NCI-H1417 (cell line): ENCODE data around the gene EMC8.

Experiments
- DNase-seq, 3 experiments: peaks; one replicate each; lab custom pipeline; 2025; lab: John Stamatoyannopoulos, UW

Gene EMC8

DNA sequence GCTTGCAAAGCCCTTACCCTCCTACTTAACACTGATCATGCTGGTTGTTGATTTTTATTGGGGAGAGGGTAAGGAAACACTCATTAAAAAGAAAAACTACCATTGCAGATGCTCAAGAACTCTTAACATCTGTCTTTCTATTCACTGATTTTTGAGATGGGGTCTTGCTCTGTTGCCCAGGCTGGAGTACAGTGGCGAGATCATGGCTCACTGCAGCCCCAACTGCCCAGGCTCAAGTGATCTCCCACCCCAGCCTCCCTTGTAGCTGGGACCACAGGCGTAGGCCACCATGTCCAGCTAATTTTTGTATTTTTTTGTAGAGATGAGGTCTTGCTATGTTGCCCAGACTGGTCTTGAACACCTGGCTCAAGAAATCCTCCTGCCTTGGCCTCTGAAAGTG, 14.5 kb downstream of the EMC8 start:
- DNase-seq, result no peak

DNA sequence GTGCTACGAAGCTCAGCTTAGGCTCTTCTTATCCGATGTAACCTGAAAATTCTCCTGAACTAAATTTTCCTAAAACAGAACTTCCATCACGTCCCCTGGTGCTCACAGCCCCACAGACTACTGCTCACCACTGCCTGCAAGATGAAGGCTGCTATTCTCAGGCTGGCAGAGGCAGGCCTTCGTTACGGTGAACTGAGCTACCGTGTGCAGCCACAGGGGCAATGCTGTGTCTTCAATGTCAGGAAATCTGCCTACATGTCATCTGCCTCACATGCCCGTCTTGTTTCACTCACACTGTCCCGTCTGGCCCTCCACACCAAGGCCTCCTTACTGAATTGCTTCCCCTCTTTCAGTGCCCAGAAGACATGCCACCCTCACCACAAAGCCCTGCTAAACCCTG, 15.9 kb downstream of the EMC8 start:
- DNase-seq, result no peak

DNA sequence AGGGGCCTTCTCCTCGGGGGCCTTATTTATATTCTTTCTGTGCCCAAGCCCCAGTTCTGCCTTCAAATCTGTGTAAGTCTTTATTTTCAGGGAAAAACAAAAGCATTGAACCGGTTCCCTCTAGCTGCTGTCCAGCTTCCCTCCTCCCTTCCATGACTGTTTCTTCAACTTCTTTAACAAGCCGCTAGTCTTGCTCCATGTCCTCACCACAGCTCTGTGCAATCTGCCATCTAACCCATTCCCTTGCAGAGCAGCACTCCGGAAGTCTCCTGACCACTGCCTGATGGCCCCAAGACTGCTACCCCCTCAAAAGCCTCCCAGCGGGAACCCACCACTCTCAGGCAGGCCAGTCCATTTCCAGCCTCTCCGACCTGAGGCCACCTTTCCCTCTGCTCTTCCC, 16.9 kb downstream of the EMC8 start:
- DNase-seq, result no peak

DNA sequence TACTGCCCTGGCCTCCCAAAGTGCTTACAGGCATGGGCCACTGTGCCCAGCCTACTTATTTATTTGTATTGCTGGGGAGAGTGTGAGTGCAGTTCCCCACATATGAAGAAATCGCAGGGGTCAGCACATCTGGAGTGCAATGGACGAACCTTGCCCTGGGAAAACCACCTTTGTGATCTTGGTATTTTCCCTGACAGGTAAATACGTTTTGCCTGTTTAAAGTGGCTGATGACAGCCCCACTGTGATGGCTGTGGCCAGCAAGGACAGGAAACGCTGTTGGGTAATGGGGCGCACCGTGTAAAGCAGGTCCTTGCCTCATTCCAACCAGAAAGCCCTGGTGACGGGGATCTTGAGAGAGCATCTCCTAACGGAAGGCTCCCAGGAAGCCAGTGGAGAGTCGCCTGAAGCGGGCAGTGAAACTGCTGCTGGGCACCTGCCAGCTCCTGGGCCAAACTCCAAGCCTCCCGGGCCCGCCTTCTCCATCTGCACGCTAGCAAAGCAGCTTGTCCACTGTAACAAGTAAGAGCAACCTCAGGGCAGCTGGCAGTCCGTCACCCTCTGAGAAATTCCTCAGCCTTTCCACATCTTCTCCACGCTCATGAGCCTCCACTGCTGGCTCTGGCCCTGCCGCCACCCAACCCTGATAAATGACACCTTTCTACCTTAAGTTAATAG, 17.5 kb downstream of the EMC8 start:
- no peak for DNase-seq

DNA sequence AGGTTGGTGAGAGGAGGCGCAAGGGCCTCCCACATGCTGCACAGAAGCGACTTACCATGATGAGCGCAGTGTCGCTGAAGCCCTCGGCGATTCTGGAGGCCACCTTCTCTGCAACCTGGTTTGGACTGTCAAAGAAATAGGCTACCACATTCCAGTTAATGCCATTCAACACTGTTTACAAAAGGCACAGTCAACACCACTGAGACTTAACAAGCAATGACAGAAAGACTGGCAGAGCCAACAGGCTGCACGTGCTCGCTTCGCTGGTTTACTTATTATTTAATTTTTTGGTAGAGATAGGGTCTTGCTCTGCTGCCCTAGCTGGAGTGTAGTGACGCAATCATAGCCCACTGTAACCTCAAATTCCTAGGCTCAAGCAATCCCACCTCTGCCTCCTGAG, 18.2 kb downstream of the EMC8 start:
- no peak for DNase-seq

DNA sequence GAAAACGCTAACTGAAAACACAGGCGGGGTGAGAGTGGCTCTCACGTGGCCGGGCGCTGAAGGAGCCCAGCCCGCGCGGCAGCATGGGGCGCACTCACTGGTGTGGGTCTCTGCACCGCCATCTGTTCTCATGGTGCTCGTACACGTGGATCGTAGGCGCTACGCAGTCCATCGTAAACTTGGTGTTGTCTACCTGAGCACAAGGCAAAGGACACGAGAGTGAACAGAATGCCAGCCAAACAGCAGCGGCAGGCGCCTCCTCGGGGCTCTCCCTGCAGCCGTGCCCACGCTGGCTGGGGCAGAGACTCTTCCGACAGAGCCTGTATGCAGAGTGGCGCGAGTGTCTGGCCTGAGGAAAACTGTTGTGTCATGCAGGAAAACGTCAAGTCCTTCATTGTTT, 19.1 kb downstream of the EMC8 start:
- no peak for DNase-seq

DNA sequence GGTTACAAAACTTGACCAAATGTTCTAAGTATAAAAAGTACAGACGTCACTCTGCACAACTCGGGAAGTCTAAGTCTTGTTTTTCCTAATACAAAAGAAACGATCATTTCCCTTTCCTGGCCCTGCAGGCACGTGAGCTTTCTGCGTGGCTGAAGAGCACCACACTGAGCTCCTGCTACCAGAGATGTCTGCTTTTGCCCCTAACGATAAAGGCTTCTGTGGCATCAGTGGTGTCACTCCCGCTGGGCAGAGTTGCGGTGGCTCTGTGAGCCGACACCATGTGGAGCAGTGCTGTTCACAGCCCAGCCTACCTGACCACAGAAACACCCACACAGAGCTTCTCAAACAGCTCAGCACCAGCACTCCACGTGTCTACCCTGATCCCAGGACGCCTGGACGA, 20.5 kb downstream of the EMC8 start:
- no peak for DNase-seq

DNA sequence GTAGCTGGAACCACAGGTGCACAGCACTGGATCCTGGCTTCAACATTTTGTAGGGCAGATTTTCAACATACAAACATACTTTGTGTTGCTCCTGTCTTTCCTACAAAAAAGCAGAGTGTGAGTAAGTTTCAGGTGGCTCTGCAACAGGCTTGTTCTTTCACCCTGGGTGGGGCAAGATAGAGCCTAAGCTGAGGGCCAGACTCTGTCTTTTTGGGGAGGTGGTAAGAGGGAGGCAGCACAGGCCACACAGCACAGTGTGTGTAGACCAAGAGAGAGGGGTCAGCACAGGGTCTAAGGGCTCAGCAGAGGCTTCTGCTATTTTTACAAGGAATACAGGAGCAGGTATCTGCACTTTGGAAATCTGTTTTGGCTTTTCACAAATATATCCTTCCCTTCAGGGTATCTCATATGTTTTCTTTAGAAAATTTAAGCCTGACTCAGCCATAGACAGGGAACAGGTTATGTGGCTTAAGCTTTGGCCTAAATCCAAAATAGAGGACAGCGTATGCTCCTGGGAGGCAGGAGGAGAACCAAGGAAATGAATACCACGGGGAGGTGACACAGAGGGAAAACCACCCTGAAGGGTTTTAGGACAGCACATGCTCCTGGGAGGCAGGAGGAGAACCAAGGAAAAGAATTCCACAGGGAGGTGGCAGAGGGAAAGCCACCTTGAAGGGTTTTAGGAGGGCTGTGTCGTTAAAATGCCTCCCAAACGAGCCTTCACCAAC, 21.6 kb downstream of the EMC8 start:
- DNase-seq, result no peak

DNA sequence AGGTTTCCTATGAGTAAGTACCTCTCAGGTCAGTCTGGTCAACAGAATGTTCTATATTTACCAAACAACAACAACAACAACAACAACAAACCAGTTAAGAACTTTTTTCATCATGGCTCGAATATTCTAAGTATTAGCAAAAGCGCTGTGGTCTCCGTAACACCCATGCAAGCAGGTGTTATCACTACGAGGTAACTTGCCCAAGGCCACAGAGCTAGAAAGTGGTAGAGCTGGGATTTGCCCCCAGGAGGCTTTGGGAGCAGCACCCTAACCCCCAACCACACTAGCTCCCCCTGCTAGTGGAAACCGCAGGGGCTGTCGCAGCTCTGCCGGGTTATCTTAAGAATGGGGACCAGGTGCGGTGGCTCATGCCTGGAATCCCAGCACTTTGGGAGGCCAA, 24.5 kb downstream of the EMC8 start:
- no peak for DNase-seq

DNA sequence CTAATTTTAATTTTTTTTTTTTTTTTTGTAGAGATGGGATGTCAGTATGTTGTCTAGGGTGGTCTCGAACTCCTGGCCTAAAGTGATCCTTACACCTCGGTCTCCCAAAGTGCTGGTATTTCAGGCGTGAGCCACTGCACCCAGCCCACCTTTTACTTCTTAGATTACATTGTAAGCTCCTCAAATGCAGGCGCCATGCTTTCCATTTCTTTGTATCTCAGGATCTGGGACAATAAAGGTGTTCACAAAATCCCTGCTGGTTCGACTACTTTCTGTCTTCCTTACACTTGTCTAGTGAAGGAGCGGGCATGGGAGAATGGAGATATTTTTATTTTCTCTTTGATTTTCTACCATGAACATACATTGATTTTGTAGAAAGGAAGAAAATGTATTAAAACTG, 25.2 kb downstream of the EMC8 start:
- DNase-seq, result no peak

DNA sequence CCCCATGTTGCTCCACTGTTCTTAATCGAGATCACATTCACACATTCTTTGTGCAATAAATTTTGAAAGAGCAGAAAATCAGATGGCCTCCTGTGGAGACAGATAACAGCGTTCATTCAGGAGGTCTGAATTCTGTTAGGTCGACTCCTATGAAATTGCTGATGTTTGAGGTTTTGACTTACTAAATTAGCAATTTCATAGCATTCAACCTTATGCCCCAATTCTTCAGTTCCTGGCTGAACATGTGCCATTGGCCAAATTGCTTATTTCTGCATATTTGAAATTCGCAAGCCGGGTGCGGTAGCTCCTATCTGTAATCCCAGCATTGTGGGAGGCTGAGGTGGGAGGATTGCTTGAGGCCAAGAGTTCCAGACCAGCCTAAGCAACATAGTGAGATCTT, 26.3 kb downstream of the EMC8 start:
- no peak for DNase-seq

DNA sequence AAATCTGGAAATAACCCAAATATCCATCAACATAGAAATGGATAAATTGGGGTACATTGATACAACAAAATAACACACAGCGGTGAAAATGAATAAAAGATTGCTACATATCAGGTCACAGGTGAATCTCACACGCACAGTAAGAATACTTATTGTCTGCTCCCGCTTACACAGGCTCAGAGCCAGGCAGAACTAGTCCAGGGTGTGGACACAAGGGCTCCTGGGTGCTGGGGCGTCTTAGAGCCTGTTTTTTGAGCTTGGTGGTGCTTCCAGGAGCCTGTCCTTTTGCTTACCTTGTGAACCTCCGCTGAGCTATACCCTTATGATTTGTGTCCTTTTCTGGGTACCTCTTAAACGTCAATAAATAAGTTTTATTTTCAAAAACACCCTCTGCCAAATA, 28.6 kb downstream of the EMC8 start:
- DNase-seq, result no peak

DNA sequence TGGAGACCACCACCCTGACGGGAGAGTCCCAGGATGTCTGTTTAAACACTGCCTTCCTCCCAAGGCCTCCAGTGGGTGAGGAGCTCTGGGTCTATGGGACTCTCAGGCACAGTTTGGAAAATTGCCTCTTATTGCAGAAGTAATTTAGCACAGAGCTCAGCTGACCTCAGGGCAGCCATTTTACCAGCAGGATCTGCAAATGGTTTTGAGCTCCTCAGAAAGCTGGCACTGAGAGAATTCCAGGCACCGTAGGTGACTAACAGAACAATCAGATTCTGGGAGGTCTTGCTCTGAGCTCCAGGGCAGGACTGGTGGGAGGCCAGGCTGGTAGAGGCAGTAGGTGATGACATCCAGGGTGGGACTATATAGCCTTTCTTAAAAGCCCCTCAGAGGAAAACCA, 31.1 kb downstream of the EMC8 start:
- no peak for DNase-seq

DNA sequence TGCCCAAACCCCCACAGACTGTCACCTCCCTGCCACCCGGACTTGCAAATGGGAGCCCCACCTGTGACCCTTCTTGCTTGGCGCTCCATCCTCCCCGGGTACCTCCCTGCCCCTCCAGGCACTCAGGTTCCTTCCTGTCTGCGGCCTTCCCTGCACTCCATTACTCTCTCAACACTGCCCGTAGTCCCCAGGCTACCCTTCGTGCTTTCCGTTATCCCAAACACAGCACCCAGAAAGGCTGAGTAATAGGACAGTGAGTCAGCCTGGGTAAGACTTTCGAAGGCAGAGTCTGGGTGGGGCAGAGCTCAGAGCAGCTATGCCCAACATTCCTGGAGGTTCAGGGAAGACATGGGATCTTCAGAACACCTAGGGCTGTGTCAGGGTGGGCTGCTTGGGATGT, 31.8 kb downstream of the EMC8 start:
- DNase-seq, result no peak

DNA sequence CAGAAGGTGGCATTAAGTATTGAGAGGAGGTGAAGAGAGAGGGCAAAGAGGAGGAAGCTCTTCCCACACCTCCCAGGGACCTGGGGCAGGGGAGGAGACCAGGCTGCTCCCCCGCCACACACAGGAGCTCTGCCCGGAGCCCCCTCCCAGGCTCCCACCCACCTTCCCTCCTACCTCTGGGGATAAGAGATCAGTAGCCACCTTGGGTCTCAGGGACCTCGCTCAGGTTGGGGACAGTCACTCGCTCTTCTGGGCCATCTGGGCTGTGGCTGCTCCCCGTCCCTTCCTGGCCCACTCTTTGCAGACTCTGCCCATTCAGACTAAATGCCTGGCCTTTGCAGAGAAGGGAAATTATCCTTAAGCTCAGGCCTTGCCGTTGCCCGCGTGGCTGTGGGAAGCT, 33.6 kb downstream of the EMC8 start:
- DNase-seq, result no peak

DNA sequence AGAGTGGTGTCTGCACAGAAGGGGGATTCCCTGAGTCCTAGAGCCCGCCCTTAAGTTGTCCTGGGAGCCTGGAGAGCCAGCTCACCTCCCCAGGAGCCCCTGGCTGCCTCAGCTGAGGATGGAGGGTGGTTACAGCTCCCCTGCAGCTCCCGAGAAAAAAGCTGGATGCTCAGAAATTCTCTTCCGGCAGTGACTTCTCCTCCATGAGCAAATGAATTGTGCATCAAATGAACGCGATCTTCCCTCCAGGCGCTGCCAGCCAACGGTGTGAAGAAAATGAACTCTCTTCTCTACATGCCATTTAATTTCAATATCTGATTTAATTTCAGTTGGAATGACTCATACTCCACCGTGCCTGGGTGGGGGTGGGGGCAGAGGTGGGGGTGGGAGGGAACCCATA, 34.1 kb downstream of the EMC8 start:
- DNase-seq, result no peak

DNA sequence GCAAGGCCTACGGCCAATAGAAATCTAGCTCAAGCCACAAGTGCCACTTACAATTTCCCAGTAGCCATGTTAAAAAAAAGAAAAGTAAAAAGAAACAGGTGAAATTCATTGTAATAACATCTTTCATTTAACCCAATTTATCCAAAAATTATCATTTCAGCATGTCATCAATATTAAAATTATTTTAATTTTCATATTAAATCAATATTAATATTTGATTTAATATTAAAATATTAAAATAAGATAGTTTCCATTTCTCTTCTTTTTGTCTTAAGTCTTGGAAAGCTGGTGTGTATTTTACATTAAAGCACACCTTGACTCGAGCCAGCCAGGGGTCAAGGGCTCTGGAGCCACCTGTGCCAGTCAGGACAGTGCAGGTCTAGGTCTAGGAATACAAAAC, 35.7 kb downstream of the EMC8 start:
- DNase-seq, result no peak

DNA sequence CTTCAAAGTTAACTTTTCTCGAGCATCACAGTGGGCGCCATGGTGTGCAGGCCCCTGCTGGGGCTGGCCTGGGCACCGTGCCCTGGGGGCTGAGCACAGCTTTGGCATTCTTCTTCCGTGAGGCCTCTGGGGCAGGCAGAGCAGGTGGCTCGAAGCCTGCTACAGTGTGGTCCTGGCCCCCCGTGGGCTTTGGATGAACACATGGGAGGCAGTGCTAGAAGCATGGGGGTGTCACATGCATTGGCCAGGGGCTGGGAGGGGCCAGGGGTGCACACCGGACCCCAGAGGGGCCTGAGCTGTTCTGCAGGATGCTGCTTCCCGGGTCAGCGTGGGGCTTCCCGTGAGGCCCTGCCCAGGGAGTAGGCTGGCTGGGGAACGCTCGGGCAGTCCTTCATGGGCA, 36.4 kb downstream of the EMC8 start:
- no peak for DNase-seq

DNA sequence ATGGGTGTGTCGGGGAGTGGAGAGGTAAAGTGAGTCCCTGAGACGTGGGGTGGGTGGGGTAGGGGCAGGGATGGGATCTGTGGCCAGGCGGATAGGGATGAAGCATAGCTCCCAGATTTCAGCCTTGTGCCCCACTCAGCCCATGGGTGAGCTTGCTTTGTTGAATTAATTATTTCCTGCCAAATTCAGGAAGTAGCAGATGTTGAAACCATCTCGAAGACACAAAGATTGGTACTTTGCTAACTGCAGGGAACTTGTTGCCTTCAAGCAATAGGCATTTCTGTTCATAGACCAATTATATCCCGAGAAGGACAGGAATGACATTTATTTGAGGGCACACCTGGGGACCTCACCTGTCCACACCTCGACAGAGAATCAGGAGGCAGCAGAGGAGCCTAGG, 37.5 kb downstream of the EMC8 start:
- no peak for DNase-seq

DNA sequence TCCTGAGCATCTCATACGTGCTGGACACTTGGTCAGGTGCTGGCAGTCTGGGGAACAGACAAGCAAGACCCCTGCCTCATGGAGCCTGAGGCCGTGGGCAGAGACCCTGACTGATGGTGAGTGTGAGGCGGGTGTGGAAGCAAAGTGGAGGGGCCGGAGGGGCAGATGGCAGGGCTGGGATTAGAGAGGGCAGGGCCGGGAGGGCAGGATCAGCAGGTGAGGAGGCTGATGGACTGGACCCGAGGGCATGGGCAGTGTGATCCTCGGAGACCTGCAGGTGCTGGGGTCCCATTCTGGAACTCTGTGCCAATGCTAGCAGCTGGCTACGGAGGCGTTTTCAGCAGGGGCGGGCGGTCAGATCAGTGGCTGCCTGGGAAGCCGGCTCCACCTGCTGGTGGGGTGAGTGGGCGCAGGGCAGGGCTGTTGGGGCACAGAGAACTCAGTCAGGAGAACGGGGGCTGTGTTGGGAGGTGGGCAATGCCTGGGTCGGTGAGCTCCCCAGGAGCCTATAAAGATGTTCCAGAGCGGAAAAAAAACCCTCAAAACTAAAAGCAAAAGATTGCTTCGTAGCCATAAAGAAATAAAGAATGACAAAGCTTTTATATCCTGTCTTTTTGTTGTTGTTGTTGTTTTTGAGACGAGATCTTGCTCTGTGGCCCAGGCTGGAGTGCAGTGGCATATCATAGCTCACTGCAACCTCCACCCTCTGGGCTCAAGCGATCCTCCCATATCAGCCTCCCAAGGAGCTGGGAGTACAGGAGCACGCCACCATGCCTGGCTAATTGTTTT, 39.5 kb downstream of the EMC8 start:
- peak in 1 of 3 experiments; percentile 3 for DNase-seq

DNA sequence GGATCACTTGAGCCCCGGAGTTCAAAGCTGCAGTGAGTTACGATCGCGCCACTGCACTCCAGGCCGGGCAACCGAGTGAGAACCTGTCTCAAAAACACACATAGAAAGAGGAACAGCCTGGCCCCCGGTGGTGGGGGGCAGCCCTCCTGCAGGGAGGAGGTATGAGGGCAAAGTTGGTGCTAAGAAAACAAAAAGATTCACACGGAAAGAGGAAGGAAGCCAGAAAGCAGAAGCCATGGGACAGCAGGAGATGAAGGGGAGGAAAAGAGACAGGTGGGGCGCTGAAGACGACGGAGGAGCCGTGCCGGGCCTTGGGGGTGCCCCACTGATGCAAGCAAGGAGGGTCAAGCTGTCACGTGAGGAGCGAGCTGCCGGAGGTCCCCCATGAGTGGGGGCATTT, 40.2 kb downstream of the EMC8 start:
- DNase-seq, result no peak

DNA sequence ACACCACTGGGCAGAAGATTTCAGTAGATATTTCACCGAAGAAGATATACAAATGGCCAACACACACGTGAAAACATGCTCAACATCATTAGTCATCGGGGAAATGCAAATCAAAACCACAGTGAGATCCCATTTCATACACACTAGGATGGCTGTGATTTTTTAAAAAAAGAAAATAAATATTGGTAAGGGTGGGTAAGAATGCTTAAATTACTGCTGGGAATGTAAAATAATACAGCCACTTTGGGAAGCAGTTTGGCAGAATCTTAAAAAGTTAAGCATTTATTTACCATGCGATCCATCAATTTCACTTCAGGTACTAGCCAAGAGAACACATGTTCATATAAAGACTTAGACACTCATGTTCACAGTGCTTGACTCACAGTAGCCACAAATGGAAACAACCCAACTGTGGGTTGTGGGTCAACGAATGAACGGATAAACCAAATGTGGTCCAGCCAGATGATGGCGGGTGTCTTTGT, 42.0 kb downstream of the EMC8 start:
- peak in 1 of 3 experiments; percentile 8 for DNase-seq
